ENCODE results near the gene RAD51B. TPM values are rescaled to one million over a fixed set of nuclear protein-coding genes. Genes with fewer than 3 reads are reported as not detected.

RAD51B gene
- total and polyA plus RNA-seq, 2 of the 13 experiments (the other 11 are each of a cell fraction or from before 2014, with no cell fraction given): 7.0 to 9.5 TPM

- Histone ChIP-seq H3K79me2 (ENCODE audit: insufficient read depth, low read length) (no peaks in the 10 kb centered on the region), H3K9ac (ENCODE audit: insufficient read depth, low read depth, low read length) (no peak overlapping the region), H2AFZ (ENCODE audit: low read length) (no peak overlapping the region), H3K4me1 (ENCODE audit: insufficient read depth, low read length) (peaks cover 19% of the 10 kb centered on the region), H3K9me3 (ENCODE audit: low read length) (no peaks in the 10 kb centered on the region), H3K4me3 (replicated peaks in 1 of 3; ENCODE audit: insufficient read depth in 1 of 3, low read depth in 2 of 3, low read length in 3 of 3) (no peak overlapping the region), H4K20me1 (ENCODE audit: insufficient read depth, low read length) (no peaks in the 10 kb centered on the region), H3K4me2 (ENCODE audit: low read depth, low read length) (no peak overlapping the region), H3K27ac (ENCODE audit: extremely low read length, insufficient read depth, low read length) (no peak overlapping the region), H3K27me3 (ENCODE audit: control insufficient read depth in 1 of 2, insufficient read depth in 2 of 2, low read length in 2 of 2) (no peaks in the 10 kb centered on the region), H3K36me3 (replicated peaks in 1 of 2; ENCODE audit: control insufficient read depth in 1 of 2, insufficient read depth in 2 of 2, low read length in 2 of 2) (no peaks in the 10 kb centered on the region)
- intact Hi-C loops (cut with micrococcal nuclease; ENCODE audit: unreplicated experiment) (no loop called here), in situ Hi-C loops (cut with HindIII; ENCODE audit: extremely low pct_ligation_motif_present, low pct_unique_long_range_greater_than_20kb) (no loop called here)
- no TSS peak for BruUV-seq (replicated peaks)
- 91% methylated on average over 5 of the region's 9 CpGs for WGBS (ENCODE audit: low lambda C conversion rate)
- DNase-seq (ENCODE audit: low spot score) (no peak), FAIRE-seq (no peak), ATAC-seq (no peak)
- no peak for TF ChIP-seq ZNF841 (CRISPR knock-in tag; IDR thresholded peaks at IDR 0.05; ENCODE audit: borderline replicate concordance)
- no peak for TF ChIP-seq KAT8 (CRISPR knock-in tag; IDR thresholded peaks at IDR 0.05)
- no peak for TF ChIP-seq POLR2AphosphoS5 (IDR thresholded peaks at IDR 0.05; ENCODE audit: low read depth, low read length)
- no peak for TF ChIP-seq RBM22 (optimal IDR thresholded peaks at IDR 0.05; ENCODE audit: low read length)
- POLR2A ChIA-PET: no interaction called here
- CTCF ChIA-PET (ENCODE audit: low intra/inter-chr PET ratio, low total read pairs): no interaction called here
Observed at GRCh38 chr14:68501614-68502052, 682.1 kb downstream of the RAD51B start.

- Histone ChIP-seq H4K20me1 (ENCODE audit: insufficient read depth, low read length) (no peaks in the 10 kb centered on the region), H3K4me2 (ENCODE audit: low read depth, low read length) (no peak overlapping the region), H3K9me3 (ENCODE audit: low read length) (no peaks in the 10 kb centered on the region), H3K27ac (ENCODE audit: extremely low read length, insufficient read depth, low read length) (no peak overlapping the region), H2AFZ (ENCODE audit: low read length) (no peak overlapping the region), H3K4me1 (ENCODE audit: insufficient read depth, low read length) (peaks cover 25% of the 10 kb centered on the region), H3K9ac (ENCODE audit: insufficient read depth, low read depth, low read length) (no peak overlapping the region), H3K4me3 (replicated peaks in 1 of 3; ENCODE audit: insufficient read depth in 1 of 3, low read depth in 2 of 3, low read length in 3 of 3) (no peak overlapping the region), H3K79me2 (ENCODE audit: insufficient read depth, low read length) (no peaks in the 10 kb centered on the region), H3K36me3 (replicated peaks in 1 of 2; ENCODE audit: control insufficient read depth in 1 of 2, insufficient read depth in 2 of 2, low read length in 2 of 2) (no peaks in the 10 kb centered on the region), H3K27me3 (ENCODE audit: control insufficient read depth in 1 of 2, insufficient read depth in 2 of 2, low read length in 2 of 2) (no peaks in the 10 kb centered on the region)
- 58% methylated on average over 8 of the region's 8 CpGs for WGBS (ENCODE audit: low lambda C conversion rate)
- ATAC-seq (no peak), DNase-seq (ENCODE audit: low spot score) (no peak), FAIRE-seq (no peak)
- POLR2A ChIA-PET: no interaction called here
- in situ Hi-C loops (cut with HindIII; ENCODE audit: extremely low pct_ligation_motif_present, low pct_unique_long_range_greater_than_20kb) (no loop called here), intact Hi-C loops (cut with micrococcal nuclease; ENCODE audit: unreplicated experiment) (no loop called here)
- CTCF ChIA-PET (ENCODE audit: low intra/inter-chr PET ratio, low total read pairs): interaction anchor here (0.6 kb wide), 1 partner anchor 198 kb away, joined by 3 read pairs; no protein-coding TSS in a partner anchor
- no TSS peak for BruUV-seq (replicated peaks)
- TF ChIP-seq NR0B2 (CRISPR knock-in tag; IDR thresholded peaks at IDR 0.05) (no peak), ZNF44 (CRISPR knock-in tag; IDR thresholded peaks at IDR 0.05) (no peak), SMARCC2 (IDR thresholded peaks at IDR 0.05) (no peak), ZFP90 (CRISPR knock-in tag; IDR thresholded peaks at IDR 0.05; ENCODE audit: borderline replicate concordance) (no peak), ZNF710 (CRISPR knock-in tag; IDR thresholded peaks at IDR 0.05; ENCODE audit: borderline replicate concordance) (no peak), HOMEZ (CRISPR knock-in tag; IDR thresholded peaks at IDR 0.05; ENCODE audit: low read depth) (no peak), SAFB2 (CRISPR knock-in tag; IDR thresholded peaks at IDR 0.05; ENCODE audit: borderline replicate concordance, low read depth) (no peak), EP300 (IDR thresholded peaks at IDR 0.05; ENCODE audit: low read depth in 2 of 2, low read length in 2 of 2) (no peak), EP300 (CRISPR knock-in tag; IDR thresholded peaks at IDR 0.05; ENCODE audit: borderline replicate concordance) (no peak), TMF1 (CRISPR knock-in tag; IDR thresholded peaks at IDR 0.05; ENCODE audit: low read depth) (no peak)
Observed at GRCh38 chr14:68502230-68502629, 682.7 kb downstream of the RAD51B start.

All from HepG2 (cell line).